GM12878 (cell line): ENCODE results near the gene OTUB1.

Experiments used
- CHD2 ChIP-seq: IDR thresholded peaks from 2 replicates; pipeline ENCODE4 v1.6.1; 2011; ENCODE audit warnings: low read depth, low read length, improper control_type of control experiment, borderline replicate concordance
- SMC3 ChIP-seq: IDR thresholded peaks from 2 replicates; pipeline ENCODE4 v1.6.1; 2011; ENCODE audit warnings: low read length, improper control_type of control experiment, borderline replicate concordance

- TF ChIP-seq CHD2 = no peak
- no peak for TF ChIP-seq SMC3
These were observed 6.9 kb downstream of the OTUB1 start for GRCh38 chr11:63993100-63993499.
